PC-9 (cell line): ENCODE results near the gene PLCG2.

Experiments
- CTCF ChIP-seq: fragments of 200-600 bp; sonication (generic); conservative IDR thresholded peaks from 2 replicates; pipeline ENCODE4 v1.6.1; 2017; ENCODE audit warnings: mixed run types, antibody characterized with exemption, mild to moderate bottlenecking, moderate library complexity
- EZH2 ChIP-seq: fragments of 200-600 bp; sonication (generic); IDR thresholded peaks from 2 replicates; pipeline ENCODE4 v1.8.0; 2017; ENCODE audit warnings: antibody characterized with exemption, low read depth

- TF ChIP-seq CTCF (no peak), EZH2 (no peak)
These were observed 158.4 kb downstream of the PLCG2 start for GRCh38 chr16:81937305-81938038.
